GM23338 (cell line): ENCODE measurements around the gene MAP4K4.

Source experiments
- CREB1 ChIP-seq: fragments of 250-450 bp; sonication (Bioruptor Pico); IDR thresholded peaks from 2 replicates; pipeline ENCODE4 v1.5.0; 2020; ENCODE audit warnings: low read depth, mild to moderate bottlenecking, moderate library complexity
- EZH2phosphoT487 ChIP-seq: fragments of 200-600 bp; sonication (generic); IDR thresholded peaks from one replicate; pipeline ENCODE4 v1.8.1; 2018; ENCODE audit warnings: antibody characterized with exemption; ENCODE audit not compliant: unreplicated experiment
- POLR2AphosphoS5 ChIP-seq: IDR thresholded peaks from 2 replicates; pipeline ENCODE4 v1.6.1; 2016; ENCODE audit warnings: antibody characterized with exemption, low read depth
- ZNF114 ChIP-seq: fragments of 250-450 bp; sonication (Bioruptor Pico); IDR thresholded peaks from 2 replicates; pipeline ENCODE4 v1.5.0; 2020; ENCODE audit warnings: mild to moderate bottlenecking, moderate library complexity
- TF ChIP-seq, protein P1 (sequence below): IDR thresholded peaks from 2 replicates; pipeline ENCODE4 v1.6.1; 2016; ENCODE audit warnings: antibody characterized with exemption
- TF ChIP-seq, protein P2 (sequence below), 2 experiments: fragments of 200-600 bp in 1 of 2; sonication (generic) in 1 of 2; conservative IDR thresholded peaks; 2 replicates each; pipeline versions ENCODE4 v1.5.1 to v1.6.1; 2016 to 2017; ENCODE audit warnings: antibody characterized with exemption in 2 of 2, low read depth in 2 of 2, mild to moderate bottlenecking in 2 of 2, moderate library complexity in 1 of 2
- TF ChIP-seq, protein P3 (sequence below): IDR thresholded peaks from one replicate; pipeline ENCODE4 v1.6.1; 2018; ENCODE audit warnings: antibody characterized with exemption; ENCODE audit not compliant: unreplicated experiment

GRCh38 chr2:101852824-101853223, 155.3 kb downstream of the MAP4K4 start:
- TF ChIP-seq, protein P1, sequence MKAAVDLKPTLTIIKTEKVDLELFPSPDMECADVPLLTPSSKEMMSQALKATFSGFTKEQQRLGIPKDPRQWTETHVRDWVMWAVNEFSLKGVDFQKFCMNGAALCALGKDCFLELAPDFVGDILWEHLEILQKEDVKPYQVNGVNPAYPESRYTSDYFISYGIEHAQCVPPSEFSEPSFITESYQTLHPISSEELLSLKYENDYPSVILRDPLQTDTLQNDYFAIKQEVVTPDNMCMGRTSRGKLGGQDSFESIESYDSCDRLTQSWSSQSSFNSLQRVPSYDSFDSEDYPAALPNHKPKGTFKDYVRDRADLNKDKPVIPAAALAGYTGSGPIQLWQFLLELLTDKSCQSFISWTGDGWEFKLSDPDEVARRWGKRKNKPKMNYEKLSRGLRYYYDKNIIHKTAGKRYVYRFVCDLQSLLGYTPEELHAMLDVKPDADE = no peak
- TF ChIP-seq, protein P2, sequence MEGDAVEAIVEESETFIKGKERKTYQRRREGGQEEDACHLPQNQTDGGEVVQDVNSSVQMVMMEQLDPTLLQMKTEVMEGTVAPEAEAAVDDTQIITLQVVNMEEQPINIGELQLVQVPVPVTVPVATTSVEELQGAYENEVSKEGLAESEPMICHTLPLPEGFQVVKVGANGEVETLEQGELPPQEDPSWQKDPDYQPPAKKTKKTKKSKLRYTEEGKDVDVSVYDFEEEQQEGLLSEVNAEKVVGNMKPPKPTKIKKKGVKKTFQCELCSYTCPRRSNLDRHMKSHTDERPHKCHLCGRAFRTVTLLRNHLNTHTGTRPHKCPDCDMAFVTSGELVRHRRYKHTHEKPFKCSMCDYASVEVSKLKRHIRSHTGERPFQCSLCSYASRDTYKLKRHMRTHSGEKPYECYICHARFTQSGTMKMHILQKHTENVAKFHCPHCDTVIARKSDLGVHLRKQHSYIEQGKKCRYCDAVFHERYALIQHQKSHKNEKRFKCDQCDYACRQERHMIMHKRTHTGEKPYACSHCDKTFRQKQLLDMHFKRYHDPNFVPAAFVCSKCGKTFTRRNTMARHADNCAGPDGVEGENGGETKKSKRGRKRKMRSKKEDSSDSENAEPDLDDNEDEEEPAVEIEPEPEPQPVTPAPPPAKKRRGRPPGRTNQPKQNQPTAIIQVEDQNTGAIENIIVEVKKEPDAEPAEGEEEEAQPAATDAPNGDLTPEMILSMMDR (conservative IDR thresholded peaks at IDR 0.05; ENCODE audit: low read depth in 2 of 2) = no peak
- TF ChIP-seq POLR2AphosphoS5 (no peak), CREB1 (no peak), EZH2phosphoT487 (no peak), ZNF114 (CRISPR knock-in tag) (no peak)
- TF ChIP-seq, protein P3, sequence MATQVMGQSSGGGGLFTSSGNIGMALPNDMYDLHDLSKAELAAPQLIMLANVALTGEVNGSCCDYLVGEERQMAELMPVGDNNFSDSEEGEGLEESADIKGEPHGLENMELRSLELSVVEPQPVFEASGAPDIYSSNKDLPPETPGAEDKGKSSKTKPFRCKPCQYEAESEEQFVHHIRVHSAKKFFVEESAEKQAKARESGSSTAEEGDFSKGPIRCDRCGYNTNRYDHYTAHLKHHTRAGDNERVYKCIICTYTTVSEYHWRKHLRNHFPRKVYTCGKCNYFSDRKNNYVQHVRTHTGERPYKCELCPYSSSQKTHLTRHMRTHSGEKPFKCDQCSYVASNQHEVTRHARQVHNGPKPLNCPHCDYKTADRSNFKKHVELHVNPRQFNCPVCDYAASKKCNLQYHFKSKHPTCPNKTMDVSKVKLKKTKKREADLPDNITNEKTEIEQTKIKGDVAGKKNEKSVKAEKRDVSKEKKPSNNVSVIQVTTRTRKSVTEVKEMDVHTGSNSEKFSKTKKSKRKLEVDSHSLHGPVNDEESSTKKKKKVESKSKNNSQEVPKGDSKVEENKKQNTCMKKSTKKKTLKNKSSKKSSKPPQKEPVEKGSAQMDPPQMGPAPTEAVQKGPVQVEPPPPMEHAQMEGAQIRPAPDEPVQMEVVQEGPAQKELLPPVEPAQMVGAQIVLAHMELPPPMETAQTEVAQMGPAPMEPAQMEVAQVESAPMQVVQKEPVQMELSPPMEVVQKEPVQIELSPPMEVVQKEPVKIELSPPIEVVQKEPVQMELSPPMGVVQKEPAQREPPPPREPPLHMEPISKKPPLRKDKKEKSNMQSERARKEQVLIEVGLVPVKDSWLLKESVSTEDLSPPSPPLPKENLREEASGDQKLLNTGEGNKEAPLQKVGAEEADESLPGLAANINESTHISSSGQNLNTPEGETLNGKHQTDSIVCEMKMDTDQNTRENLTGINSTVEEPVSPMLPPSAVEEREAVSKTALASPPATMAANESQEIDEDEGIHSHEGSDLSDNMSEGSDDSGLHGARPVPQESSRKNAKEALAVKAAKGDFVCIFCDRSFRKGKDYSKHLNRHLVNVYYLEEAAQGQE = no peak
